Smooth muscle cell (in vitro differentiated cells): ENCODE results near the gene SRCIN1. TPM values are rescaled to one million over a fixed set of nuclear protein-coding genes. Genes with fewer than 3 reads are reported as not detected.

ENCODE experiments used
- DNase-seq: peaks from one replicate; lab custom pipeline; 2025; ENCODE audit not compliant: unreplicated experiment; lab: John Stamatoyannopoulos, UW
- H2AFZ ChIP-seq: fragments of 200-600 bp; sonication (generic); 2 replicates; pipeline ENCODE4 v1.6.0; 2016; ENCODE audit warnings: antibody characterized with exemption, low read depth, mild to moderate bottlenecking
- H3F3A ChIP-seq: fragments of 200-600 bp; sonication (generic); 2 replicates; pipeline ENCODE4 v1.6.0; 2017; ENCODE audit warnings: antibody characterized with exemption, low read depth
- H3K27ac ChIP-seq: fragments of 200-600 bp; sonication (generic); 2 replicates; pipeline ENCODE4 v1.5.1; 2016; ENCODE audit warnings: low read depth, mild to moderate bottlenecking
- H3K27me3 ChIP-seq: fragments of 200-600 bp; sonication (generic); 2 replicates; pipeline ENCODE4 v1.6.1; 2016; ENCODE audit warnings: low read depth, mild to moderate bottlenecking
- H3K36me3 ChIP-seq: fragments of 200-600 bp; sonication (generic); 2 replicates; pipeline ENCODE4 v1.5.1; 2016; ENCODE audit warnings: low read depth
- H3K4me1 ChIP-seq: fragments of 200-600 bp; sonication (generic); 2 replicates; pipeline ENCODE4 v1.5.1; 2016; ENCODE audit warnings: low read depth
- H3K4me2 ChIP-seq: fragments of 200-600 bp; sonication (generic); 2 replicates; pipeline ENCODE4 v1.6.0; 2016; ENCODE audit warnings: mild to moderate bottlenecking
- H3K4me3 ChIP-seq: fragments of 200-600 bp; sonication (generic); 2 replicates; pipeline ENCODE4 v1.5.1; 2016; ENCODE audit warnings: mild to moderate bottlenecking
- H3K79me2 ChIP-seq: fragments of 200-600 bp; sonication (generic); 2 replicates; pipeline ENCODE4 v1.6.0; 2016; ENCODE audit warnings: low read depth, mild to moderate bottlenecking
- H3K9ac ChIP-seq: fragments of 200-600 bp; sonication (generic); 2 replicates; pipeline ENCODE4 v1.6.0; 2016; ENCODE audit warnings: low read depth
- H3K9me3 ChIP-seq: fragments of 200-600 bp; sonication (generic); replicated peaks from 2 replicates; pipeline ENCODE4 v1.5.1; 2016; ENCODE audit warnings: low read depth
- H4K20me1 ChIP-seq: fragments of 200-600 bp; sonication (generic); 2 replicates; pipeline ENCODE4 v1.6.0; 2016; ENCODE audit warnings: low read depth
- CTCF ChIP-seq: fragments of 200-600 bp; sonication (generic); IDR thresholded peaks from 2 replicates; pipeline ENCODE4 v1.5.1; 2017; ENCODE audit warnings: borderline replicate concordance, mild to moderate bottlenecking, antibody characterized with exemption; ENCODE audit not compliant: insufficient read depth, poor library complexity, severe bottlenecking
- WGBS: methylation state at CpG from one replicate; pipeline ENCODE4 v1.1.7; 2016; ENCODE audit warnings: low lambda C conversion rate; 5-methylcytosine and 5-hydroxymethylcytosine counted together
- polyA plus RNA-seq: library from polyadenylated mRNA; unstranded; fragments of >200 nt; fragmentation: Nextera tagmentation; extraction: Ambion mirVana; gene quantifications from 2 replicates; pipeline ENCODE4 v1.2.1, GENCODE V29; 2016
- total RNA-seq: library from RNA; depleted of rRNA; stranded (reverse); fragments of >200 nt; gene quantifications from 2 replicates; pipeline ENCODE4 v1.2.3, GENCODE V29; 2014

Gene SRCIN1
- total and polyA plus RNA-seq, 2 experiments from 2014 or later = 0.16 to 0.90 TPM

- no peak overlapping the region for H3K27ac ChIP-seq
- no peaks in the 10 kb centered on the region for H4K20me1 ChIP-seq
- WGBS = 91% methylated on average over 17 of the region's 20 CpGs
- H3K4me2 ChIP-seq = no peak overlapping the region
- no peaks in the 10 kb centered on the region for H3K79me2 ChIP-seq
- H3K9me3 ChIP-seq = no peaks in the 10 kb centered on the region
- no peaks in the 10 kb centered on the region for H3K36me3 ChIP-seq
- DNase-seq = no peak
- H3K27me3 ChIP-seq = no peaks in the 10 kb centered on the region
- no peak overlapping the region for H2AFZ ChIP-seq
- TF ChIP-seq CTCF = no peak
- H3F3A ChIP-seq = no peaks in the 10 kb centered on the region
- no peaks in the 10 kb centered on the region for H3K4me1 ChIP-seq
- H3K9ac ChIP-seq = no peak overlapping the region
- no peak overlapping the region for H3K4me3 ChIP-seq
Observed at GRCh38 chr17:38543403-38544174, 62.2 kb downstream of the SRCIN1 start.

GRCh38 chr17:38542286-38542685 is 63.5 kb downstream of the SRCIN1 start:
- no peaks in the 10 kb centered on the region for H3K4me1 ChIP-seq
- H2AFZ ChIP-seq = no peak overlapping the region
- H3K4me2 ChIP-seq = no peak overlapping the region
- no peaks in the 10 kb centered on the region for H3K27me3 ChIP-seq
- H3K9ac ChIP-seq = no peak overlapping the region
- H3F3A ChIP-seq = no peaks in the 10 kb centered on the region
- no peak for DNase-seq
- H3K27ac ChIP-seq = no peak overlapping the region
- H4K20me1 ChIP-seq = no peaks in the 10 kb centered on the region
- no peaks in the 10 kb centered on the region for H3K79me2 ChIP-seq
- no peaks in the 10 kb centered on the region for H3K36me3 ChIP-seq
- WGBS = 86% methylated on average over 7 of the region's 8 CpGs
- no peak overlapping the region for H3K4me3 ChIP-seq
- H3K9me3 ChIP-seq = no peaks in the 10 kb centered on the region
- TF ChIP-seq CTCF = no peak

- Histone ChIP-seq H3K36me3 (no peaks in the 10 kb centered on the region), H3K9ac (no peak overlapping the region), H3K79me2 (no peaks in the 10 kb centered on the region), H3K27ac (no peak overlapping the region), H4K20me1 (no peaks in the 10 kb centered on the region), H3K4me2 (no peak overlapping the region), H3F3A (no peaks in the 10 kb centered on the region), H2AFZ (no peak overlapping the region), H3K27me3 (no peaks in the 10 kb centered on the region), H3K9me3 (no peaks in the 10 kb centered on the region), H3K4me3 (no peak overlapping the region), H3K4me1 (peaks cover 3% of the 10 kb centered on the region)
- WGBS = 90% methylated on average over 11 of the region's 11 CpGs
- no peak for TF ChIP-seq CTCF
- no peak for DNase-seq
Observed at GRCh38 chr17:38541281-38541680, 64.5 kb downstream of the SRCIN1 start.

- H3K36me3 ChIP-seq = no peaks in the 10 kb centered on the region
- H3K4me3 ChIP-seq = no peak overlapping the region
- no peak overlapping the region for H3K4me2 ChIP-seq
- no peak for DNase-seq
- H3K4me1 ChIP-seq = peaks cover 3% of the 10 kb centered on the region
- no peaks in the 10 kb centered on the region for H3K79me2 ChIP-seq
- no peak overlapping the region for H2AFZ ChIP-seq
- no peak overlapping the region for H3K27ac ChIP-seq
- WGBS = 90% methylated on average over 11 of the region's 11 CpGs
- H3K9ac ChIP-seq = no peak overlapping the region
- no peak for TF ChIP-seq CTCF
- no peaks in the 10 kb centered on the region for H4K20me1 ChIP-seq
- H3F3A ChIP-seq = no peaks in the 10 kb centered on the region
- H3K27me3 ChIP-seq = no peaks in the 10 kb centered on the region
- H3K9me3 ChIP-seq = no peaks in the 10 kb centered on the region
Observed at GRCh38 chr17:38540514-38541045, 65.2 kb downstream of the SRCIN1 start.
